Hematopoietic multipotent progenitor cell treated with erythropoietin and hydrocortisone succinate and interleukin-3 and kit ligand, for 15 days (in vitro differentiated cells): ENCODE data around the gene PRPH2.

ENCODE experiments used
- DNase-seq: peaks from one replicate; pipeline ENCODE4 v3.0.0-alpha.2; 2015; ENCODE audit warnings: low spot score

PRPH2 gene, protein sequence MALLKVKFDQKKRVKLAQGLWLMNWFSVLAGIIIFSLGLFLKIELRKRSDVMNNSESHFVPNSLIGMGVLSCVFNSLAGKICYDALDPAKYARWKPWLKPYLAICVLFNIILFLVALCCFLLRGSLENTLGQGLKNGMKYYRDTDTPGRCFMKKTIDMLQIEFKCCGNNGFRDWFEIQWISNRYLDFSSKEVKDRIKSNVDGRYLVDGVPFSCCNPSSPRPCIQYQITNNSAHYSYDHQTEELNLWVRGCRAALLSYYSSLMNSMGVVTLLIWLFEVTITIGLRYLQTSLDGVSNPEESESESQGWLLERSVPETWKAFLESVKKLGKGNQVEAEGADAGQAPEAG

DNA sequence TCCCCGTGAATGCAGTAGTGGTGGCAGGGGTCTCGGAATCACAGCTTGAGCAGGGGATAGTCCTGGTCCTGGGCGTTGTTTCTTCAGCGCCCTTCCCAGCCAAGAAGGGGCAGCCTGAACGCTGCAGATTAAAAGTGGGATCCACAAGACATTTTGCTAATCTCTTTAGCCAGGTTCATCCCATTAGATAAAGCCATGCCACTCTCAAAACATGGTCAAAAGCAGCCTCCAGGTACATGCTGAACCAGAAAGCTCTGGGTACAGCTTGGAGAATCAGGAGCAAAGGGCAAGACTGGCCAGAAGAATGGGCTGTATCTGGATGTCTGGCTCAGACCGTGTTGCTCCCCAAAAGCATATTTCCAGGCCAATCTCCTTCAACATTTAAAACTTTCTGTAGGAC lies at the start of gene PRPH2:
PRPH2 (minus strand) TSS at position 101 of the 400 bp plus-strand sequence. CDS start 263 bp downstream, outside the sequence.
- DNase-seq = no peak

DNA sequence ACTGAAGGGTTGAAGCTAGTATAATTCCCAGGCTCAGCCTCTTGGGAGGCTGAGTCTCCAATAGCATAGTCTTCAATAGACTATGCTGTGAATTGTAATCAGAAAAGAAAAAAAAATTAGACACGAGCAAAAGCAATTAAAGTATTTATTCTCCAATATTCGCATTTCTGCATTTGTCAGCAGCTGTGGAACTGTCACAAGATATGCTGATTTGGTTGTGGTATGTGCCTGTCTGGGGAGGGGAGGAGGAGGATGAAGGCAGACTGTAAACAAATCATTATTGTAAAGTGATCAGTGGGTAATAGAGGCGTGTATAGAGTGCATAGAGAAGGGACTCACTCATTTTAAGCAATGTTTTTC lies 49.3 kb upstream of the PRPH2 start:
- no peak for DNase-seq

DNA sequence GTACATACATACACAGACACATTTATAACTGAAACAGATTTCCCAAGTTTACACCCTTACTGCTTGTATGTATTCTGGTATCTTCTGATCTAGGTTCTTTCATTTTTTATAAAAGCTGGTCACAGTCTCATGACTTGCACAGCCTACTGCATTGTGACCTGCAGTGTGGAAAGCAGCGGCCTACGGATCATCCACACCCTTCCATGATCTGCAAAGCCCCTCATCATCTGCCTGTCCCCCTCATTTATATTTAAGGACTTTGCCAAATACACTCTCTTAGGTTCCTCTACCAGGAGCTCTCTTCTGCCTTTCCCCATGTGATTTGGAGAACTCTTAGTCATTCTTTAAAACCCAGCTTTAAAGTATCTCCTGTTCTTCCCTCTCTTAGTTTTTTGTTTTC lies 47.4 kb upstream of the PRPH2 start:
- no peak for DNase-seq

DNA sequence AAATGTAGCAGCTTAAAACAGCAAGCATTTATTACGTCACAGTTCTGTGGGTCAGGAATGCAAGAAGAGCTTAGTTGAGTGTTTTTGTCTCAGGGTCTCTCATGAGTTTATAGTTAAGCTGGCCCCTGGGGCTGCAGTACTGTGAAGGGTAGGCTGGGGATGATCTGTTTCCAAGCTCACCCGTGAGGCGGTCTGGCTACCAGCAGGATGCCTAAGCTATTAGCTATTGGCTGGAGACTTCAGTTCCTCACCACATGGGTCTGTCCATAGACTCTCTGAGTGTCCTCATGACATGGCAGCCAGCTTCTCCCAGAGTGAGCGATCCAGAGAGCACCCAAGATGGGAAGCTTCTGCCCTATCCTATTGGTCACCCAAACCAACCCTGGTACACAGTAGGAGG lies 46.7 kb upstream of the PRPH2 start:
- no peak for DNase-seq

DNA sequence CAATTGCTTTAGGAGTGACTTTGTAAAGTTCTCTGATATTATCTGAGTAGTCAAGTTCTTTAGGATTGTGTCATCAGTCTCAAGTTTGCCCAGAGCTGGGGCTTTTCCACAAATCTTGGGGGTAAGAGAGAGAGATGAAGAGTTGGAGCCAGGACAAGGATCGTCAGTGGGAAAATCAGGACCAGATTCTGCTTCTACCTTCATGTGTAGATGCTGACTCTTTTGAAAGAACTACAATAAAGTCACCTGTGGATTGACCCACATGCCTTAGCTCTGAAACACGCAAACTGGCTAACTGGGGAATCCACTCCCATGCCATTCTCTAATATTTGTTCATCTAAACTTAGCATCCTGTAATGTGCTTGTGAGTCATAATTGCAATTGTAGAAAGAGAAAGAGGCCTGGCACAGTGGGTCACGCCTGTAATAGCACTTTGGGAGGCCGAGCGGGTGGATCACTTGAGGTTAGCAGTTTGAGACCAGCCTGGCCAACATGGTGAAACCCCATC lies 43.8 kb upstream of the PRPH2 start:
- no peak for DNase-seq

DNA sequence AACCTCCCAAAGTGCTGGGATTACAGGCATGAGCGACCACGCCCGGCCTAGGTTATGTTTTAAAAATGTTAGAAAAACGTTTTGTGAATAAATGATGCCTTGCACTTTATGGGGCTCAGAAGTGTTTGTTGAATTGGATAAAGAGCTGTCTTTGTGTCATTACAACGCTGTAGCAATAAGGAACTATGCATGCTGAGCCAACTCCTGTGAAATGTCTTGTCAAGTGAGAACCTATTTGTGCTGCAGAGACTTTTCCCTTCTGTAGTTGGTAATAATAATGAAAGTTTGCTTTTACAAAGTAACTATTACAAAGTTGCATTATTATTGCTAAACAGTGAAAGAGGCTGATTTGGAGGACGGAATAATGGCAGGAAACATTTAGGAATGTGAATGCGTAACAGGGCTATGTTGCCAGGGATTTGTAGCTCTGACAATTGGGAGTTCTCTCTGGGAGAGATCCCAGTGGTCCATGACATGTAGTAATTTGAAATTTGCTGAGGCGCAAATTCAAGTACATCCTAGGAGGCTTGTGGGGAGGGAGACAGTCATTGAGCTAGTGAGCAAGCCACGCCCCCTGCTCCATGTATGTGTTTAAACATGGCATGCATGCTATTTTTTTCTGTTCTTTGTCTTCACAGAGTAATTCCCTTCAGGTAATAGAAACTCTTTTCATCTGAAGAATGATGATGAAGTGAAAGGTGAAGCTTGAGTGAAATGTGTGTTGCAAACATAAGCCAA lies 42.7 kb upstream of the PRPH2 start:
- DNase-seq = no peak

DNA sequence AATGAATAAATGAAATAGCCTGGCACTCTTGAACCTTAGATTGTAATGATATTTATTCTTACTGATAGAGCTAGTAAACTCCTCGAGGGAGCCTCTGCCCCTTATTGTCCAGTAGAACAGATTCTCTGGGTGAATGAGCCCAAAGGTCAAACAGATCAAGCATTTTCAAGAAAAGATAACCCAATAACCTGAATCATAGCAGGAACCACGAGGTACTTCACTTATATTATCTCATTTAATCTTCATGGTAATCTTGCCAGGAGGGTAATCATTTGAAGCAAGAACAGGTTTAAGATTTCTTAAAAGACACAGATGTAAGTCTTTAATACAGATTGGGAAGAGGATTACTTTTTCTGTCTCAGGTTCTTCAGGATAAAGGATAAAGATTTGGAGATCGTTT lies 40.6 kb upstream of the PRPH2 start:
- no peak for DNase-seq

DNA sequence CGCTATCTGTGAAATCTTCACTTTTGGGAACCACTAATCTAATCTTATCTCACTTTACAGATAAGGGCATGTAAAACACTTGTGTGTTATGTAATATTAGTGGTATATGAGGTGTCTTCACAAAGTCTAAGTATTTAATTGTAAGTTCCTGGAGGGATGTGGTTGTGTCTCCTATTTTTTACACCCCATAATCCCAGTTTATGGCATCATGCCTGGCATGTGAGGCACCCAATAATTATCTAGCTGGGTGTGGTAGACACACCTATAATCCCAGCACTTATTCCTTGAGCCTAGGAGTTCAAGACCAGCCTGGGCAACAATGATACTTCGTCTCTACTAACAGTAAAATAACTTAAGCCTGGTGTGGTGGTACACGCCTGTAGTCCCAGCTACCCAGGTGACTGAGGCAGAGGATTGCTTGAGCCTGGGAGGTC lies 40.0 kb upstream of the PRPH2 start:
- DNase-seq = no peak

DNA sequence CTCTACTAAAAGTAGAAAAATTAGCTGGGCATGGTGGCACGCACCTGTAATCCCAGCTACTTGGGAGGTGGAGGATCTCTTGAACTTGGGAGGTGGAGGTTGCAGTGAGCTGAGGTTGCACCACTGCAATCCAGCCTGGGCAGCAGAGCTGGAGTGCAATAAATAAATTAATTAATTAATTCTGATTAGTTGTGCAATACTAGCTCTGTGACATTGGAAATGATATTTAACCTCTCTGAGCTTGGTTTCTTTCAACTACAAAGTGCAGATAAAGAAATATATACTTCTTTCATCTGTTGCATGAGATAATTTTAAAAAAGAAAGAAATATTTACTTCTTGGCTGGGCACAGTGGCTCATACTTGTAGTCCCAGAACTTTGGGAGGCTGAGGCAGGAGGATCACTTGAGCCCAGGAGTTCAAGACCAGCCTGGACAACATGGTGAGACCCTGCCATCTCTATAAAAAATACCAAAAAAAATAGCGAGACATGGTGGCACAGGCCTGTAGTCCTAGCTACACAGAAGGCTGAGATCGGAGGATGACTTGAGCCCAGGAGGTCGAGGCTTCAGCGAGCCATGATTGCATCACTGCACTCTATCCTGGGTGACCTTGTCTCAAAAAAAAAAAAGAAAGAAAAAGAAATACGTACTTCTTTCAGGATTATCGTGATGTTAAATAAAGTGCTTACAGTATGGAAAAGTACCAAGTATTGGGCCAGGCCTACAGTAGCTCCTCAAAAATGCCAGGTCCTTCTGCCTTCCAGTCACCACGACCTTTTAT lies 39.1 kb upstream of the PRPH2 start:
- no peak for DNase-seq

DNA sequence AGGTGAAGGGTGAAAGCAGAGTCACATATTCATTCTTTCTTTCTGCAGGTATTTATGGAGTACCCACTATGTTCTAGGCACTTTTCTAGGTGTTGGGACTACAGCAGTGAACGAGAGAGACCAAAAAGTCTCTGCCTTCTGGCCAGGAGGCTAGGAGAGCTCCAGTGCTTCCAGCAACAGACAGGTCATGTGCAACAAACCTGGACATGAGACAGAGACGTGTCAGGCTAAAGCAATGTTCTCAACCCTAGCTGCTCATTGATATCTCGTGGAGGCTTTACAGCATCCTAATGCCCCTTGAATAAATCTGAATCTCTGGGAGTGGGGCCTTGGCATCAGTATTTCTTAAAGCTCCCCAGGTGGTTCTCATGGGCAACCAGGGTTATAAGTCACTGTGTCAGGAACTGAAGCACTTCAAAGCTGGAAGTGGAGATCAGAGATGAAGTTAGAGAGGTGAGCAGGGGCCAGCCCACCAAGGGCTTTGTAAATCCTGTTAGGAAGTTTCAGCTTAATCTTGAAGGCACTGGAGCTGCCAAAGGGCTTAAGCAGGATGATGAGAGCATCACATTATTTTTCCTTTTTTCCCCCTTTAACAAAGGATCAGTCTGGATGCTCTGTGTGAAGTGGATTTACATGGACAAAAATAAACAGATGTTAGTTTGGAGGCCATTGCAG lies 36.5 kb upstream of the PRPH2 start:
- no peak for DNase-seq

DNA sequence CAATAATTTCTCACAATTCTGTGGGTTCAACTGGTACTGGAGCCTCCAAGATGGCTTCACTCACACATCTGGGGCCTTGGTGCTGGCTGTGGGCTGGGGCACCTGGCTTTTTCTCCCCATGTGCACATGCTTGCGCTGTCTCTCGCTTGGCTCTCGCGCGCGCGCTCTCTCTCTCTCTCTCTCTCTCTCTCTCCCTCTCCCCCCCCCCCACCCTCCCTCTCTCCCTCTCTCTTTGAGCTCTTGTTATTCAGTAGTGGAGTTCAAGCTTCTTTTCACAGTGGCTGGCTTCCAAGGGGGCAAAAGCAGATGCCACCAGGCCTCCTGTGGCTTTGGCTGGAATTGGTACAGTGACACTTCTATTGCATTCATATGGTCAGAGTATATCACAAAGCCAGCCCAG lies 34.3 kb upstream of the PRPH2 start:
- no peak for DNase-seq

DNA sequence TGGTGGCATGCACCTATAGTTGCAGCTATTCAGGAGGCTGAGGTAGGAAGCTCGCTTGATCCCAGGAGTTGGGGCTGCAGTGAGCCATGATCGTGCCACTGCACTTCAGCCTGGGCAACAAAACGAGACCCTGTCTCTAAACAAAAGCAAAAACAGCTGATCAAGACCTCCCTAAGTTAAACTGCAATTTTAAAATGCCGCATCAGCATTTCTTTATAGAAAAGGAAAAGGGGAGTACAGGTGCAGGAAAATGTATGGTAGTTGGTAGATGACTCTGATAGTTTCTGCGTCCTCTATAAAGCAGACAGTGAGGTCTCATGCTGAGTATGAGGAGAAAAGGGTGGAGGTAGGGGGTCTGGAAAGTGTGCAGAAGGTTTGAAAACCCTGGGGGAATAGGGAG lies 32.4 kb upstream of the PRPH2 start:
- DNase-seq = no peak

DNA sequence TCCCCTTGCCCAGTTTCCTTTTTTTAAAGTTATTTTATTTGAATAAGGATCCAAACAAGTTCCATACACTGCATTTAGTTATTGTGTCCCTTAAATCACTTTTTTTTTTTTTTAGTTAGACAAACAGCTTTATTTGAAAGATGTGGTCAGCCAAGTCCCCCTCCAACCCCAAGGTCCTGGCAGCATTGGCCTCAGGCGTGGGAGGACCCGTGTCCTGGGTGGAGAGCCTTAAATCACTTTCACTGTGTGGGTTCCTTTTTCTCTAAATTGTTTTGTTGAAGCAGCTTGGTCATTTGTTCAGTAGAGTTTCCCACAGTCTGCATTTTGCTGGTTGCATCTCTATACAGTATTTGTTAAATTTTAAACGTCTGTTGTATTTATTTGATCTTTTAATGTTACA lies 28.7 kb upstream of the PRPH2 start:
- DNase-seq = no peak

DNA sequence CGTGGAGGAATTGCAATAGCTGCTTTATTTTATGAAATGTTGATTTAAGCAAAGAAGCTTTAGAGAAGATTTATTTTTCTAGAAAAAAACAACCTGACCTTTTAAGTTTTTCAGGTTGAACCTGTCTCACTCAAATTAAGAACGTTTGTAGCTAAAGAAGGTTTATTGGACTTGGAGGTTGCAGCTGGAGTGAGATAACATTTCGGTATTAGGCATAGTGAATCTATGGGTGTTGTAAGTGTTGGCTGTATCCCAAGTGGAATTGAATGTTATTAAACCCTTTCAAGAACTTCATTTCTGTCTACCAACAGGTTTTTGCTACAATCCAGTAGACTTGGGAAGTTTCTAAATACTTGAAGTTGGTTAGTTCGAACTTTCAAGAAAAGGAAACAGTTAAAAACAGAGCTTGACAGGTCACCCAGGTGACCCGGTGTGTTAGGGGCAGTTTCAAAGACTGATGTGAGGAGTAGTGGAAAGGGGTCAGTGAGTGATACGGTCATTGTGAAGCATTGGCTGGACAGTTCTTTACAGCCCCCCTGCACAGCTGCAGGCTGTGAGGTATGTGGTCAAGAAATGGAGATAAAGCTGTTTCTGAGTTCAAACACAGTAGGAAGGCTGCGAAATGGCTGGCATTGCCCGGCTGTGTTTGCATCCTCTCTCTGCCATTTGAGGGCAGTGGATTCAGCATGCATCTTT lies 26.0 kb upstream of the PRPH2 start:
- DNase-seq = peak; percentile 22

DNA sequence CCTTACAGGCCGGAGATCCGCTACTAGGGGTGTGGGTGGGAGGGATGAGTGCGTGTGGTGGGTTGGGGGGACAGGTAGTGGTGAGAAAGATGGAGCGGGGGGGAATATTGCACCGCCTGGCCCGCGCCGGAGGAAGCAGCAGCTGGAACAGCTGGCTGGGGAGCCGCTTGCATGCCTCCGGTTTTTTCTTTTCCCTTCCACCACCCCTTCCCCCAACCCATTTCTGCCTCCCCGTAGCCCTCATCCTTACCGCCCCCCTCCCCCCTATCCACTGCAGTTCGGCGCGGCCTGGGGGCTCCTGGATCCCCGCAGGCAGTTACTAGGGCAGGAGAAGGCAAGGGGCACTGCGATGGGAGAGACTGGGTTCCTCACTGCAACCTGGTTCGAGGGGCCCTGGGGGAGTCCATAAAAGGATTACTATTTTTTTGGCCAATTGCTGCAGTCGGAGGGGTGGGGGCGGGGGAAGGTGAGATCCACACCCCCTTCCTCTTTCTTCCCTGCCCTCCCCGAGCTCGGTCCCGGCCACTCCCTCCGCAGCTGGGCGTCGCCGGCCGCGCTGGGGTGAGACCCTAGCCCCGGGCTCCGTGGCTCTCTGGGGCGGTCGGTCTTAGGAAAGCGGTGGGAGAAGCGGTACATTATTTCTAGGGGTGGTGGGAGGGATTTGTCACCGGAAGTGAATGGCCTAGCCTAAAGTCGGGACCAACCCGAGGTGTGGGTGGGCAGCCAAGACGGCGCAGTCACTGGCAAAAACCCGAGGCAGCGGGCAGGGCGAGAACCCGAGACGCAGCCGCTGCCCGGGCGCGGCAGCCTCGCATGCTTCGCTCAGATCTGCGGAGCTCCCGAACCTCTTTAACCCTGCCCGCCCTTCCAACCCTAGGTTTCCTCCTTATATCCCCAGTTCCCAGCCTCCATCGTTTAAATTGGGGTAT lies 24.3 kb upstream of the PRPH2 start:
- peak; percentile 62 for DNase-seq

DNA sequence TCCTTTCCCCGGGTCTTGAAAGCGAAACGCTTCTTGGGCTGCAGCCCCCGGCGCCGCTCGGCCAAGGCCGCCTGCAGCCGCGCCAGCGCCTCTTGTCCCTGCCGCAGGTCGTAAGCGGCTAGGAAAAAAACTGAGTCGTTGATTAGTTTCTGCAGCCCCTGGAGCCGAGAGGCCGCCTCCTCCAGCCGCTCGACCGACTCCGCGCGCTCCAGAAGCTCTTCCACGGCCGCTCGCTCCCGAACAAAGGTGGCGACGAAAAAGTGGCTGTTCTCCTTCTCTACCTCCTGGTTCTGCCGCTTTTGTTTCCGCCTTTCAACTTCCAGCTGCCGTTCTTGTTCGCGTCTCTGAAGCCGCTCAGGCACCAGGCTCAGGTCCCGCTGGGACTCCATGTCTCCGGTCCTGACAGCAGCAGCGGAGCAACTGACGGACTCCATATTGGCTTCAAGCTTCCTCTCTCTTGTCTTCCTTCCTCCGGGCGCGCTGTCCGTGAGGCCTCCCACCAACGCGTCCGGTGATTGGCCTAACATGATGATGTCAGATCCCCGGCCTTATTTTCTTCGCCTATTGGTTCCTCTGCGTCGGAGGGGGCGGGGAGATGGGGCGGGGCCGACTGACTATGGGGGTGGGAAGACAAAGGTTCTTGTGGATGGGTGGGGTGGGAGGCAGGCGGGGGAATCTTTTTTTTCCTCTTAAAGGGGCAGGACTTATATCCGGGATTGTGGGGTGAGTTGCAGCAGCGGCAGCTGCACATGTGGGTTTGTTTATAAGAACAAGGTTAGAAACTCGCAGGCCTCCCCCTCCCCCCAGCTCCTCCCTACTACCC lies 23.5 kb upstream of the PRPH2 start, which contains the start of gene TBCC:
TBCC (minus strand) TSS at position 464 of the 823 bp plus-strand sequence; CDS start at position 434, 30 bp downstream.
- peak; percentile 97 for DNase-seq

DNA sequence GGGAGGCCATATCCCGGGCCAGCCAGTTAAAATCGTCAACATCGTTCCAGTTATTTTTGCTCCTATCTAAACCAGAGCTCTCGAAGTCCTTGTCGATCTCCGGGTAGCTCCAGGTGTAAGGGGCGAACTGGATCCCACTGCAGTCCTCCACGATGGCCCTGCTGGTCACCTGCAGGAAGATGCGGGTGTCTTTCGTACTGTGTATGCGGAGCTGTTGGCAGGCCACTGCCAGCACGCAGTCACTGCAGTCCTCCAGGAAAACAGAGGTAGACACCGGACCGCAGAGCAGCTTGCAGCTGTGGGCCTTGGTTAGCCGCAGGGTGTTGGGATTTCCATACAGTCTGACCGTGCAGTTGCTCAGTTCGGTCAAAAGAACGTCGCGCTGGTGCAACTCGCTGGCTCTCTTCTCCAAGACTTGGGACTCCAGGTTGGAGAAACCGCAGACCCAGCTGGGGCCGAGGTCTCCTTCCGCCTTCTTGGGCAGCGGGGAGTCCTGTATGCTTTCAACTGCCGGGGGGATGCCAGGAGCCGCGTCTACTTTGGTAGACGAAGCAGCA lies 22.8 kb upstream of the PRPH2 start:
- DNase-seq = peak; percentile 16

DNA sequence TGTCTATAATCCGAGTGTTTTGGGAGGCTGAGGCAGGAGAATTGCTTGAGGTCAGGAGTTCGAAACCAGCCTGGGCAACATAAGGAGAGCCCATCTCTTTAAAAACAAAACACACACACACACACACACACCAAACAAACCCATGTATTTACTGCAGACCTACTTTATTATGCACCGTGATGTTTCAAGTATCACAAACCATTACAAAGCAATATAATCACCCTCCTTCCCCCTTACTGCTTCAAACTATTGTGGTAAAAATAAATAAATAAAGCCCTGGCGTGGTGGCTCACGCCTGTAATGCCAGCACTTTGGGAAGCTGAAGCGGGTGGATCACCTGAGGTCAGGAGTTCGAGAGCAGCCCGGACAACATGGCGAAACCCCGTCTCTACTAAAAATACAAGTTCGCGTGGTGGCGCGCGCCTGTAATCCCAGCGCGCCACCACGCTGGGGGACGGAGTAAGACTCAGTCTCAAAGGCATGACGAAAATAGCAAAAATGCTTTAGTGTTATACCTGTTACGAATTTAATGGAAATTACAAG lies 22.0 kb upstream of the PRPH2 start:
- DNase-seq = no peak
